GM18517 (cell line): ENCODE measurements around the gene TNFAIP3.
"Not testable (repeated sequence)": the region's sequence is repeated elsewhere in the genome, so short reads cannot be mapped to it uniquely, and the experiment has no call there.

Source experiments
- ATAC-seq: cut with Tn5 transposase; IDR thresholded peaks from one replicate; pipeline ENCODE4 v1.9.1; 2021; ENCODE audit warnings: mild to moderate bottlenecking, moderate library complexity; ENCODE audit not compliant: unreplicated experiment

Gene TNFAIP3

GRCh38 chr6:137877113-137877512 is 10.1 kb downstream of the TNFAIP3 start:
- no peak for ATAC-seq

- no peak for ATAC-seq
These were observed 10.5 kb downstream of the TNFAIP3 start for GRCh38 chr6:137877606-137878005.

GRCh38 chr6:137878029-137878428 is 11.0 kb downstream of the TNFAIP3 start:
- ATAC-seq, result no peak

- ATAC-seq, result no peak
These were observed 11.6 kb downstream of the TNFAIP3 start for GRCh38 chr6:137878486-137879285.

GRCh38 chr6:137879299-137879698 is 12.2 kb downstream of the TNFAIP3 start:
- ATAC-seq, result no peak

- ATAC-seq, result no peak
These were observed 13.1 kb downstream of the TNFAIP3 start for GRCh38 chr6:137879885-137880745.

GRCh38 chr6:137880746-137881521 is 13.9 kb downstream of the TNFAIP3 start:
- ATAC-seq, result no peak

- ATAC-seq, result no peak
These were observed 14.4 kb downstream of the TNFAIP3 start for GRCh38 chr6:137881522-137881886.

GRCh38 chr6:137882225-137882961 is 15.3 kb downstream of the TNFAIP3 start:
- no peak for ATAC-seq

- ATAC-seq, result no peak
These were observed 16.5 kb downstream of the TNFAIP3 start for GRCh38 chr6:137883400-137884148.

- ATAC-seq, result no peak
These were observed 17.3 kb downstream of the TNFAIP3 start for GRCh38 chr6:137884149-137884909.

- ATAC-seq, result not testable (repeated sequence)
These were observed 17.8 kb downstream of the TNFAIP3 start for GRCh38 chr6:137884910-137885229.

- not testable (repeated sequence) for ATAC-seq
These were observed 19.2 kb downstream of the TNFAIP3 start for GRCh38 chr6:137886226-137886625.

GRCh38 chr6:137890983-137891537 is 24.0 kb downstream of the TNFAIP3 start:
- no peak for ATAC-seq

- no peak for ATAC-seq
These were observed 25.2 kb downstream of the TNFAIP3 start for GRCh38 chr6:137892271-137892708.

GRCh38 chr6:137893181-137893580 is 26.1 kb downstream of the TNFAIP3 start:
- ATAC-seq, result no peak

GRCh38 chr6:137893726-137894125 is 26.7 kb downstream of the TNFAIP3 start:
- no peak for ATAC-seq

GRCh38 chr6:137894378-137894777 is 27.3 kb downstream of the TNFAIP3 start:
- not testable (repeated sequence) for ATAC-seq
